HG03442 (cell line): ENCODE measurements around the gene NUAK1.

Experiments
- ATAC-seq: cut with Tn5 transposase; IDR thresholded peaks from one replicate; pipeline ENCODE4 v1.9.1; 2021; ENCODE audit warnings: mild to moderate bottlenecking, moderate library complexity; ENCODE audit not compliant: unreplicated experiment

The NUAK1 gene

DNA sequence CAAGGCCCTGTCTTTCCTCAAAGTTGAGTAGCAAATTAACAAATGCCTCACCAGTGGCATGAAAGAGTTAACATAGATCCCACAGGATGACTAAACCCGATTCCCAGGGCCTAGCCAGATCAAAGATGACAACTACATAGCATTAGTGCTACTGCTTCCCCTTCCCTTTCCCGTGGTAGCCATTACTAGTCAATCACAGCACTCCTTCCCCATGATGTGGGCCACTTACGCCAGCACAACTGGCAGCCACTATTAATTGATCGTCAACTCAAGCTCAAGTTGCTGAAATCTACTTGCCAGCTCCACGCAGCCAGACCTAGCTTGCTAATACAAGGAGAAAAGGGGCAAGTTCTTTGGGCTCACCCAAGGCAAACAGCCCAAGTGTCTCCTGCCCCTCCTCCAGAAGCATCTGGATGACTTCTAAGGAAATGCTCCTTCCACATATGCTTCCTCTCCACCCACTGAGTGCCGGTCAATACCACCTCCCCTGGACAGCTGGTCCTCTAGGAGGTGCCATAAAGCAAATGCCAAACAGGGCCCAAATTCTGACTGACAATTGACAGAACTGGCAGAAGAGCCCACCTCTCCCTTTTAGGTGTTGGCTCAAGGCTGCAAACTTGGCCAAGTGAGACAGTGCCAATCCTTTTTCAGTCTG, 72.6 kb downstream of the NUAK1 start:
- ATAC-seq: no peak

DNA sequence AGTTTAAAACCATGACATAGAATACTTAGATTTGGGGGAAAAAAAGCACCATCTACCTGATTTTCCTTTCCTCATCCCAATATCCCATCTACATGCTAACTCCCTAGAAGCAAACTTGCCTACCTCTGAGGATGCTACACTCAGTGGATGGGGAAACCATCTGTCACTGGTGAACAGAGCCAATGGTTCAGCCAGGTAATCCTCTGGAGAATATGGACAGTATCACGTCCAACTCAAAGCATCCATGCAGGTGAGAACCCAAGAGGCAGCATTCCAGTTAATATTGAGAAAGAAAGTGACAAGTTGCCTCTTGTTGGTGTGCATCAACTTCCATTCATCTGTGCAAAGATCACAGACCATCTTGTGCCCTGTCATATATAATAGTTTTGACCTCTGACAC, 73.2 kb downstream of the NUAK1 start:
- no peak for ATAC-seq

DNA sequence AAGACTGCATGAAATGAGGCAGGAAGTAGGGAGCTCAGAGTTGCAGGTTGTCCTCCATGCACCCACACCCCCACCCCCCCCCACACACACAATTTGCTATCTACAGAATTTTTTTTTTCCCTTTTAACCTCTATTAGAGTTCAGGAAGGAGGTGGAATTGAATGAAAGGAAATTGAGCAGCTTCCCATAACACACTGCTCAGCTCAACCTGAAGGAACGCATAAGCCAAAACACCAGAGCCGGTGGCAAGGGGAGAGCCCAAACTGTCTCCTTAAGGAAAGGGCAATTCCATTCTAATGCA, 74.1 kb downstream of the NUAK1 start:
- no peak for ATAC-seq

DNA sequence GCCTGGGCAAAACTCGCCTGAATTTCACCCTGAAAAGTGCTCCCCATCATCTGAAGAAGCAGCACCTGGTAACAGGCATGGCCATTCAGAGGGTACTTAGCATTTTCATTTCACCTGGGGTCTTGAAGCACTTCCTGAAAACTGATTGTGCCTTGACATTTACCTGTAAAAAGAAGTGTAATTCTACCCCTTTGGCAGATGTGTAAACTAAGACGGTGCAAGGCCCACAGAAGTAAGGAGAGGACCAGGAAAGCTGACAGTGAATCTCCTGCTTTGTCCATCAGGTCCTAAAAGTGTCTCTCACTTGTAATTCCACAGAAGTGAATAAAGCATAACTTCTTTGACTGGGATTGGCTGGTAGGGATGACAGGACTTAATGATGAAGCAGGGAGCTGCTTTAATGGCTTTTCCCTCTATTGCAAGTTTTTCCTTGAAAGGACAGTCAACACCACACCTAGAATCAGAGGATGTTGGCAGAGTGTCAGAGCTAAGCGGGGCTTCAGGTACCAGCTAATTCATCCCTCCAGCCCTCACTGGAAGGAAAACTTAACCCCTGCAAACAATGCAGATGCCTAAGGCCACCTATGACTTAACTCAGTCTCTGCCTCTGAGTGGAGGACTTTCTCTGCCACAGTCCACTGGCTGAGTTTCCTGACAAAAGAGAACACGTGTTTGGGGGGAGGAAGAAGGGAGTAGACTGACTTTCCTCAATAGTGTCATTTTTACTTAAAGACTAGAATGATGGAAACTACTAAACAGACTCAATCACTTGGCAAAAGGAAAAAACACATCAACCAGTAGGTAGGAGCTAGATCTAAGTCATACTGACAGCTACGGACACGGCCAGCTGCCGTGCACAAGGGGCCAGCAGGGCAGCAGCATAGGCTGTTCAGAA, 74.7 kb downstream of the NUAK1 start:
- no peak for ATAC-seq

DNA sequence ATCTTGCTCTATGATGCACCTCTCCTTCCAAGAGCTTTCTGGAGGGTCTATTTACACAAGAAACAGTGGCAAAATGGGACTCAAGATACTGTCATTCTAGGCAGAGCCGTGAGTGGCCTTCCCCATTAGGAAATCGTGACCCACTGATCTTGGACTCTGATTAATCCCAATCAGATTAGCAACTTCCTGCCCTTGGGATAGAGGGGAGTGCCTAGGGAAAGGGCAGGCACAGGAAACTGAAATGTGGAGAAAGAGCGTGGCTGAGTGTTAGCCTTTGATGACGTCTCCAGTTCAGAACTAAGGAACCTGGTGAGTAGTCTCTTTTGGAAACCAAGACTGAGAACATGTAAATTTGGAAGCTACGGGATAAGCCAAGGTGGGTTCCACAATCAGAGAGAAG, 76.1 kb downstream of the NUAK1 start:
- no peak for ATAC-seq

DNA sequence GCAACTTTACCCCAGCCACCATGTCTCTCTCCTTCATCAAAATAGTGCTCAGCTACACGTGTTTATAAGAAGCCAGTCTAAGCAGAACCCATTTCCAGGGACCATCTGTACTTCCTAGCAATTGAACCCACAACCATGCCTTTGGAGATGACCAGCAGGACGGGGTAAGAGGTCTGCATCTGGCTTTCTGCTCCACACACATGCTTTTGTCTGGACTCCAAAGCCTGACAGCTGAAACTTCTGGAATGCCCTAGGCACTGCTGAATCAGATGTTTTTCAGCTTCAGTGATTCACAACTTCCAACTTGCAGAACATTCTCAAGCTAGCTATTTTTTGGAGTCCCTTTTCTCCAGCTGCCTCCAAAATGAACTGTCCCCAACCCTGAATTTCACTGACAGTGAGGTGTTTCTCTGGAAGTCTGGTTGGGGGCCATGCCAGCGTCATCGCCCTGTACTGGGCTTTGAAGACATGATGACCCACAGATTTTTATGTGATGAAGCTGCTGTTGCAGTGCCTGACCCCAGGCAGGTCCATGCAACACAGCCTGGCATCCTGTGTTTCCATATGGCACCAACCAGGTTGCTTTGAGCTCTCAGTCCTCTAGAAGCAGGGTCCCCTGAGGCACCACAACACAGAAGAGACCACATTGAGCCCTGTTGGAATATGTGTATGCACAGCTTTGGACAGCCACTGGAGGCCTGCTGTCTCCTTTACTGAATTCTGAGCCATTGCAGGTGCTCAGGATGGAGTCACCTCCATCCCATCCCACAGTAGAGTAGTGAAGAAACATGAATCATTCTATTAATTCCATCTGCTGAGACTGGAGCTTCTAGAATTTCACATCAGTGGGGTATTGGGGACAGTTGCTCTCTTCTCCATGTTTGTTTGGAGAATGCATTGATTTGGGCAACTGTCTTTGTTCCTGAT, 80.2 kb downstream of the NUAK1 start:
- ATAC-seq: no peak

DNA sequence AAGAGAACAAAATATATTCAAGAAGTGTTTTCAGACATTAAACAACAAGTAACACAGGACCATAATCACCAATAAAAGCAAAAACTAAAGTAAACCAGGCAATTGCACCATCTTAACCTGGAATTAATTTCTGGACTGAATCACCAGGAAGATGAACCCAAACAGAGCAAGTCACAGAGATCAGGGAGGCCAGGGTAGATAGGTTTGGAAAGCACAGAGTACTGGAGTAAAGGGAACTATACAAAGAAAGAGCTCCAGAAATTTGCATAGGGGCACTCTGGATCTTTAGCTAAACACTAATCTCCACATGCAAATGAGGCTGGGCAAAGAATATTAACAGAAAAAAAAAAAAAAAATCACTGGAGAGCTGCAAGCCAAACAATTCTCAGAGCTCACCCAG, 84.7 kb downstream of the NUAK1 start:
- ATAC-seq: no peak

DNA sequence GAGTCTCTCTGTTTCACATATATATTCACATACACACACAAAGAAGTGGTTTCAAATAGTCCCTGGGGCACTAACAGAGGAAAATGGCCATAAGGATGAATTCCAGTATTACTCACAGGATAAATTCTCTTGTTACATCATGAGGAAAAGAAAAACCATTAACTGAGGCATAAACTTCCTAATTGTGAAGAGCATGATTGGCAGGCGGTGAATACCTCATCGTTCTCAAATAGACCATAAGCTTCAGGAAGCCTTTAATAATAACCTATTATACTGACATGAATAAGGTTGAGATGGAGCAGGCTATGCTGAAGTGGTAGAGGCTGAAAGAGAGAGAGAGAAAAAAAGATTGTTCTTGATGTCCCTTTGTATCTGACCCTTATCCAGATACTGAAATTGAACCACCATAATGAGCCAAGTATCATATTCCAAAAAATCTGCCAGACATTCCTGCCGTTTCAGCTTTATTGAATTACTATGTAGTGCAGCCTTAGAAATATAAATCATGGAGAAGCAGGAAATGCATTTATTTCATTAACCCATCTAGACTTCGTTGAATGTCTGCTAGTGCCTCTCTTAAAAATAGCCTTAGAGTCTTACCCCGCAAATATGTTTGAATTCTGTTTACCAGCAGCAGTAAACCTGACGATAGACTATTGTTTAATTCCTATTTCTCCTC, 86.8 kb downstream of the NUAK1 start:
- no peak for ATAC-seq

DNA sequence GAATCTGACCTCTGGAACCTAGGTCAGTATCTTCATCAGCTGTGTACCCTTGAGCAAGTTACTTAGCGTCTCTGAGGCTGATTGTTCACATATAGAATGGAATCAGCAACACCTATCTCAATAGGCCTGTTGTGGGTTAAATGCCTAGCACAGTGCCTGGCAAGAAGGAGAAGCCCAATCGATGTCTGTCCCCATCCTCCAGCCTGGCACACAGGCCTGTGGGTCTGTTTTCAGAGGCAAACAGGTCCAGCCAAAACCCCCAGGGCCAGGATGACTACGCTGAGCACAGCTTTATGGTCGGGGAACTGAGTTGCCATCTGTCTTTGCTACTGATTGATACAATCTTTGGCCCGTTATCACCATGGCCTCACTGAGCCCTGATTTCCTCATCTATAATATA, 89.2 kb downstream of the NUAK1 start:
- ATAC-seq: no peak

DNA sequence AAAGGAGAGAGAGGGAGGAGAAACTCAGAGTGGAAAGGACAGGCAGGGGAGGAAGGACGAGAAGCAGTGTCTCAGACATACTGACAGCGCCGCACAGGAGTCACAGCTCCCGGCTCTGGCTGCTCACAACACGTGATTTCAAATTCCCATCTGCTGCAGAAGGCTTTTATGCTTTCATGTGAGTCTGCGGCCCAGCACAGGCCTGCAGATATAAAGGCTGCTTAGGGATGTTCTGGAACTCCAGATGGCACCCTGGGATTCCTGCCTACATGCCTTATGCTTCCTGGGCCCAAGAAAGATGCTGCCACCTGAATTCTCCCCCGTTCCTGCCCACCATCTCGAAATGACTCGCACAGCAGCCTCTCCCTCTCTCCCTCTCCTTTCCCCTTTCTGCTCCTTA, 89.6 kb downstream of the NUAK1 start:
- no peak for ATAC-seq

DNA sequence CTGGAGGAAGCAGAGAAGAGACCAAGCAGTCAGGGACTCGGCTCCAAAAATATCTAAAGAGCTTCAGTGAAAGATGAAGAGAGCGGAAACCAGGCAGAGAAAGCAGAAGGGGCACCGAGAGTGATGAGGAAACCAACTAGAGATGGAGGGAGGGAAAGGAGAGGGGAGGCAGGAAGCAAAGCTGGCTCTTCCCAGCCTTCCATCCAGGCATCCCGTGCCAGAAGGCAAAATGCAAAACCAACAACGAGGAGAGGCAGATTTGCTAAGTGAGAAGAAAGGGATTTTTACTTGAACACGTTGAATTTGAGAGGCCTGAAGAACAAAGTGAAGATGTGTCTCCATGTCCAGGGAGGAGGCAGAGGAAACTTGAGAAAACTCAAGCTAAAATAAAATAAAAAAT, 90.1 kb downstream of the NUAK1 start:
- ATAC-seq: no peak

DNA sequence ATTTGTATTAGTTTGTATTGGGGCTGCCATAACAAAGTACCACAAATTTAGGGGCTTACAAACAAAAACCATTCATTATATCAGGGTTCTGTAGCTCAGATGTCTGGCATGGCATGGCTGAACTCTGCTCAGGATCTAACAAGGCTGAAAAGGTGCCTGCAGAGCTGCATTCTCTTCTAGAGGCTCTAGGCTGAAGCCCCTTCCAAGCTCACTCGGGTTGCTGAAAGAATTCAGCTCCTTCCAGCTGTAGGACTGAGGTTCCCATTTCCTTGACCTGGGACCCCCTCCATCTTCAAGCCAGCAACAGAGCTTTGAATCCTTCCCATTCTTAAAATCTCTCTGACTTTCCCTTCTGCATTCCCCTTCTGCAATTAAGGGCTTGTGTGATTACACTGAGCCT, 90.7 kb downstream of the NUAK1 start:
- no peak for ATAC-seq

DNA sequence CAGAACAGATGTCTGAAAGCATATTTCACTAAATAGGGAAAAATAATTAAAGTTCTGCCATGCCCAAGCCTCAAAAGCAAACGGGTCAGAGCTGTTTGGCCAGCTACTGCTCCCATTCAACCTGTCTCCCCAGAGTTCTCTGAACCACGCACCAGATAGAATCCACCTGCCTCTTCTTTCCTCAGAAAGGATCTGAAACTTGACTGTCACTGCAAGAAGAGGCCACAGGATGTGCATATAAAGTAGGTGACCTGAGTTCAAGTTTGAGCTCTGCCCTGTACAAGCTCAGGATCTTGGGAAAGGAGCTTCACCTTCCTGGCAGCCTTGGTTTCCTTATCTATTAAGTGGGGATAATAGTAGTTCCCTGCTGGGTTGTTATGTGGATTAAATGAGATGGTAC, 91.8 kb downstream of the NUAK1 start:
- ATAC-seq: no peak

DNA sequence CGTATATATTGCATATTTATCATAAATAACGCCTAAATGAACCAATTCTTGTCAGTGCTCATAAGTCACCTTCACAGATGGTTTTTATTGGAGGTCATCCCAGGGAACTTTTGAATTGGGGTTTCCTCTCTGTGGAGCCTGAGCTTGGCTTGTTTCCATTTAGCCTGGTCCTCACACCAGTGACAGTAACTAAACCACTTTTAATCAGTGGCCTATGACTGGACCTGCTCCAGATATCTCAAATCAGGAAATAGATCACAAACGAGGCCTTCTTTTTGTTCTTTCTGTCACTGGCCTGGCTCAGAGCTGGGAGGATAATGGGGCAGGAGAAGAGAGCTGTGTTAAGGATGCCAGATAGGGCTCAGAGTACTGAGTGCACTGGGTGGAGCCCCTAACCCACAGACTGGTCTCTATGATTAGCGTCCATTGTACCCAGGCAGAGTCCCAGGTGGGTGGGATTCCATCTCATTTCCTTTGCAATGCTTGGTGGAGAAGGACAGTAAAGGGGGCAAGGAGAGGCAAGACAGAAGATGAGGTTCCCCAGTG, 92.4 kb downstream of the NUAK1 start:
- no peak for ATAC-seq

DNA sequence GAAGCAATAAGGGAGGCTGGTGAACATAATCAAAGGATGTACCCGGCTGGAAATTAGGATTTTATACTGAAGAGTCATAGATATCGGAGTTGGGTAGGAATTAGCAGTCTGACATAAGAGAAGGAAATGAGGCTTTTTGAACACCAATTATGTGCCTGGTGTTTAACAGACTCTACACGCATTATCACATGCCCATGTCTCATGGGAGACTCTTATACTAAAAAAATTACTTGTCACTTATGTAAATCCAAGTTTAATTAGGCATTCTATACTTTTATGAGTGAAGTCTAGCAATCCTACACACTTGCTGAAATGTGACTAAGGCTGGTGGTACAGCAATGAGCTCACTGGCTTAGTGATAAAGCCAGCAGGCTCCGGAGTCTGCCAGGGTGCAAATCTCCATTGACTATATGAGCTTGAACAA, 93.5 kb downstream of the NUAK1 start:
- no peak for ATAC-seq

DNA sequence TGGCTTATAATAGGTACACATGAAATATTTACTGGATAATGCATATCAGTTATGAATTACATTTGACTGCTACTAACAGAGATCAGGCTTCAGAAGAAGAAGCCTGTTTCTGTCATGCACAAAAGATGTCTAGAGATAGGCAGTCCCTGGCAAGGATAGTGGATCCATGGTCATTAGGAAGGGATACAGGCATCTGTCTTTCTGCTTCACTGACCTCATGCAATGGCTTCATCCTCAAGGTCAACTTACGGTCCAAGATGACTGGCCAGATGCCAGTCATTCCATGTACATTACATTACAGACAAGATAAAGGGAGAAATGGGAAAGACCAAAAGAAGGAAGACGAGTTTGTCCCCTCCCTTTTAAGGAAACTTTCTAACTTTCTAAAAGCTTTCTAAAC, 94.0 kb downstream of the NUAK1 start:
- no peak for ATAC-seq

DNA sequence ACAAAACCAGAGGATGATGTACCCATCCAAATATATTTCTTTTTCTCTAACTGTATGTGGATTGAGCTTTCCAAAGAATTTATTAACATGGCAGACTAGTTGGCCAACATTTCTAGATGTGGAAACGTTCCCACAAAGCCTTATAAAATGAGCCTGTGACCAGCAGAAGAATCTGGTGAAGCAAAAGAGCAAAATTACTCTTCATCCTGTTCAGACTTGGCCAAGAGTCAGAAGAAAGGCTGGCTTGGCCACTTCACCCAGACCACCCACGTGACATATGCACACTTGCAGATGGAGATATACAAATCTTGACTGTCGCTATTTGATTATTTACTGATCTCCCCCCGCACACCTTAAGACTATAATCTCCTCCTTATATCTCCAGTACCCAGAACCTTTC, 96.7 kb downstream of the NUAK1 start:
- ATAC-seq: no peak

DNA sequence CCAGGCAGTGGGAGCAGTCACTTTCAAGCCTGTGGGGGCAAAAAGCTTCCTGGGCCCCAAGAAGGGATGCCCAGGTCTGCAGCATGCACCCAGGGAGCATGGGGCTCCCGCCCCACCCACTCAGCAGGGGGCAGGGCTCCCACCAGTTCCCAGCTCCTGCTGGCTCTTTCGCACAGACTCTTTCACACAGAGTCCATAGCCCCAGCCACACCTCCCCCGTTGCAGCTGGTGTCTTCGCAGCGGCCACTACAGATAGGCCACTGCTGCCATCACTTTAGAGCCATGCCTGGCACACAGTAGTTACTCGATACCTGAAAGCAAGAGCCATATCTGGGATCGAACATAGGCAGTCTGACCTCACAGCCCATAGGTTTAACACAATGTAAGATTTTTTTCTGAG, 98.2 kb downstream of the NUAK1 start:
- ATAC-seq: no peak

DNA sequence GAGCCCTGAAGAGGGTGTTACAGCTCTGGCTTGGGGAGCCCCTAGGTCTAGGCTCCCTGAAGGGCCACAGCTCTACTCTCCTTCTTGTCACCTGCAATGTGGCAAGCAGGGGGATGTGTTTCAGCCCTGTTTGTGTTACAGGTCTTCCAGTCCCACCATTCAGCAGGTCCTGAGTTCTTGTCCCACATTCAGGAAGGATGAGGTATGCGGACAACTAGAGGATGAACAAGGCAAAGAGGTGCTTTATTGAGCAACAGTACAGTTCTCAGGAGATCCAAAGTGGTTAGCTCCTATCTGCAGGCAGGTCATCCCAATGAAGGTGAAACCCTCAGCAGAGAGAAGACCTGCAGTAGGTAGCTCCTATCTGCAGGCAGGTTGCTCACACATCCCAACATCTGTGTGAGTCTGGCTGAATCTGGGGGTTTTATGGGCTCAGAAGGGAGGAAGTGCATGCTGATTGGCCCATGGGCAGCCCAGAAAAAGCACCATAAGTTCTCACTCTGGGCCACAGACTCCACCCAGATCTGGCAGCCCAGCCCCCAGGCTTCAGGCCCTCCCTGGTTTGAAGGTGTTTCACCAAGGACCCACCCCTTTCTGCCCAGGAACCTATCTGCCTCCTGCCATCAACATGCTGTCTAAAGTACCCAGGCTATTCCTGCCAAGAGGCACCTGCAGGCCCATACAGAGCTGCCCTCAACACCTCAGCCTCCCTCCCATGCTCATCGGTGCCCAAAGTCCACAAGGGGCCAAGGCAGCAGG, 98.9 kb downstream of the NUAK1 start:
- ATAC-seq: no peak

DNA sequence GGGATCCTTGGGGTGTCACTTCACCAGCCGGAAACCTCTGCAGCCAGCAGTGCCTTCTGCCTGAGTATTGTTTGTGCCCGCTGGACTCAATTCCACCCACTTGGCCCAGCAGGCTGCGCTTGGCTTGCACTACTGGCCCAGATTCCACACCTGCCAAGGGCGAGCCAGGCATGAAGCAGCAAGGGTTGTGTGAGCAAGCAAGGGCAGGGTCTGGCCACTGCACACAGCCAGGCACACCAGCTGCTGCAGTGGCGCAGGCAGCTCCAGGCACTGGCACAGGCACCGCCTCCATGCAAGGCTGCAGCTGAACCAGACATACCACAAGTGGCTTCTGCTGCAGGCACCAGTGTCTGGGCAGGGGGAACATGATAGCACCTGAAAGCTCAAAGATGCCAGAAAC, 99.5 kb downstream of the NUAK1 start:
- no peak for ATAC-seq
